GM12891 (cell line): ENCODE results near the gene RECQL.
"Not testable (repeated sequence)": the region's sequence is repeated elsewhere in the genome, so short reads cannot be mapped to it uniquely, and the experiment has no call there.

ENCODE experiments used
- DNase-seq: peaks from one replicate; pipeline ENCODE4 v3.0.0; 2011; ENCODE audit warnings: low spot score; ENCODE audit not compliant: insufficient read length
- FAIRE-seq: peaks from 2 replicates; lab custom pipeline; 2011; peaks lifted over from hg19 to GRCh38; lab: Jason Lieb, UNC
- PAX5 ChIP-seq: IDR thresholded peaks from 2 replicates; pipeline ENCODE4 v1.6.1; 2011; ENCODE audit warnings: low read length, moderate library complexity, mild to moderate bottlenecking; ENCODE audit not compliant: insufficient read depth, severe bottlenecking
- POLR2A ChIP-seq: IDR thresholded peaks from 2 replicates; pipeline ENCODE4 v1.6.1; 2011; ENCODE audit warnings: low read depth, low read length, control low read depth
- POLR2AphosphoS5 ChIP-seq: IDR thresholded peaks from 2 replicates; pipeline ENCODE4 v1.6.1; 2011; ENCODE audit warnings: low read depth, low read length, control low read depth
- POU2F2 ChIP-seq: IDR thresholded peaks from 2 replicates; pipeline ENCODE4 v1.6.1; 2011; ENCODE audit warnings: low read depth, mild to moderate bottlenecking, control low read depth, low read length, moderate library complexity
- SPI1 ChIP-seq: IDR thresholded peaks from 2 replicates; pipeline ENCODE4 v1.6.1; 2011; ENCODE audit warnings: low read depth, low read length, control low read depth
- TAF1 ChIP-seq: IDR thresholded peaks from 2 replicates; pipeline ENCODE4 v1.6.1; 2011; ENCODE audit warnings: low read depth, low read length, control low read depth

Gene RECQL

DNA sequence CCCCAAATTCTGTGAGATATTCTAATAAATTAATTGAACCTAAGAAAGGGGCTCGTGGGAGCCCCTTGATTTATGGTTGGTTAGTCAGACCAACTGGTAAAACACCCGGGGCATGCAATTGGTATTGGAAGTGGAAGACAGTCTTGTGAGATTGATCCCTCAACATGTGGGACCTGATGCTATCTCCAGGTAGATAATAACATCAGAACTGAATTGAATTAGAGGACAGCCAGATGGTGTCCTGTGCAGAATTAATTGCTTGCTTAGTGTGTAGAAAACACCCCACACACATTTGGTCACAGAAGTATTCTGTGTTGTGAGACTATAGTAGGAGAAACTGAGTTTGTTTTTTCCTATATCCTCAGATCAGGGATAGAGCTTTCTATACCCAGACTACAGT, 42.0 kb downstream of the RECQL start:
- no peak for FAIRE-seq
- TF ChIP-seq PAX5 (no peak), POU2F2 (no peak), POLR2AphosphoS5 (no peak), SPI1 (no peak), TAF1 (no peak), POLR2A (no peak)

DNA sequence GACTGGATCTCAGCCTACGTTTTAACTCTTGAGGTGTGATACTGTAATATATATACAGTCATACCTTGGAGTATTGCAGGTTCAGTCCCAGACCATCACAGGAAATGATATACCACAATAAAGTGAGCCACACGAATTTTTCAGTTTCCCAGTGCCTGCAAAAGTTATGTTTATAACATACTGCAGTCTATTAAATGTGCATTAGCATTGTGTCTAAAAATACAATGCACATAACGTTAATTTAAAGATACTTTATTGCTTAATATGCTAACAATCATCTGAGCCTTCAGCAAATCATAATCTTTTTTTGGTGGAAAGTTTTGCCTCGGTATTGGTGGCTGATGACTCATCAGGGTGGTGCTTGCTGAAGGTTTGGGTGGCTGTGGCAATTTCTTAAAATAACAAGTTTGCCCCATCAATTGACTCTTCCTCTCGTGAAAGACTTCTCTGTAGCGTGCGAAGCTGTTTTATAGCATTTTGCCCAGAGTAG, 45.1 kb downstream of the RECQL start:
- DNase-seq (no peak), FAIRE-seq (no peak)
- TF ChIP-seq POLR2A, result no peak
- TF ChIP-seq SPI1, result no peak
- no peak for TF ChIP-seq PAX5
- no peak for TF ChIP-seq POU2F2
- TF ChIP-seq TAF1, result no peak
- no peak for TF ChIP-seq POLR2AphosphoS5

More for the DNA sequence above, 42.0 kb downstream of the RECQL start:
- no peak for DNase-seq

- DNase-seq (no peak), FAIRE-seq (no peak)
- TF ChIP-seq POU2F2 (no peak), PAX5 (no peak), POLR2A (no peak)
These were observed 48.1 kb downstream of the RECQL start for GRCh38 chr12:21453312-21453852.

GRCh38 chr12:21451529-21451928, 49.9 kb downstream of the RECQL start:
- FAIRE-seq (no peak), DNase-seq (no peak)
- TF ChIP-seq POLR2A, result no peak
- no peak for TF ChIP-seq PAX5
- TF ChIP-seq POU2F2, result no peak

- TF ChIP-seq POLR2AphosphoS5 (no peak), POU2F2 (no peak), PAX5 (no peak)
- DNase-seq, result no peak
- FAIRE-seq, result no peak
These were observed 57.0 kb downstream of the RECQL start for GRCh38 chr12:21444193-21445146.

- FAIRE-seq (no peak), DNase-seq (no peak)
- TF ChIP-seq POU2F2, result no peak
- no peak for TF ChIP-seq POLR2A
- TF ChIP-seq TAF1, result no peak
- TF ChIP-seq PAX5, result no peak
- no peak for TF ChIP-seq POLR2AphosphoS5
- no peak for TF ChIP-seq SPI1
These were observed 62.1 kb downstream of the RECQL start for GRCh38 chr12:21439347-21439746.

GRCh38 chr12:21438643-21439042, 62.8 kb downstream of the RECQL start:
- no peak for DNase-seq
- no peak for TF ChIP-seq POLR2AphosphoS5

DNA sequence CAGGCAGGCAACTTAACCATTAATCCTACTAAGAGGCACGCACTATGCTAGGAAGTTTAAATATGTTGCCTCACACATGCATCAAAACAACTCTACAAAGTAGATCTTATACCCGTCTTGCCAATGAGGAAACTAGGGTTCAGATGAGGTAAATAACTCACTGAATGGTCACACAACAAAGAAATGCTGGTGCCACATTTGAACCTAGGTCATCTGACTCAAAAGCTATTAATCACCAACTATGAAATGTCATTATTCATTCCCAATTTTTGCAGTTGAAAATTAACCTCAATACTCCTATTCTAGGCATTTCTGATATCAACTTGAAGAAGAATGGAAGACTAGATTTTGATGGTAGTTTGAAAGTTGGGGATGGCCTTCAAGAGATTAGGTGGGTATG, 66.7 kb downstream of the RECQL start:
- FAIRE-seq (no peak), DNase-seq (no peak)
- TF ChIP-seq PAX5, result no peak
- no peak for TF ChIP-seq POLR2A
- TF ChIP-seq POLR2AphosphoS5, result no peak
- no peak for TF ChIP-seq POU2F2
- no peak for TF ChIP-seq TAF1

More at GRCh38 chr12:21438643-21439042, 62.8 kb downstream of the RECQL start:
- no peak for FAIRE-seq

- no peak for DNase-seq
- no peak for FAIRE-seq
- TF ChIP-seq POLR2A (no peak), POU2F2 (no peak), POLR2AphosphoS5 (no peak), PAX5 (no peak), TAF1 (no peak)
These were observed 67.9 kb downstream of the RECQL start for GRCh38 chr12:21433525-21433924.

DNA sequence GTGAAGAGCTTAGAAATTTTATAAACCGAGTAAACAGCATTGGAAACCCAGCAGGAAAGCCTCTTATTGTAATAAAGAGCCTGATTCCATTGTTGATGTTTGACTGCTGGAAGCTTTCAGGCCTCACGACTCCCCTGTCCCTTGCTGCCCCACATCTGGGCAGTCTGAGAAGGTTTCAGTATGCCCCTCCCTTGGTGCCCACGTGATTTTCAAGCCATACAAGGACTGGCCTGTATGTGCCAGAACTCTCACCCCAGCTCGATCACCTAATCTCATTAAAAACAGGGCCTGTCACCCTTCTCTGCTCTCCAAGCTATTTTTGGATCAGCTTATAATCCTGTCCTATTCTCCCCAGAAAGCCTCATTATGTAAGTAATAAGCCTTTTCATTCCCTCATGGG, 71.4 kb downstream of the RECQL start:
- FAIRE-seq, result no peak
- no peak for DNase-seq
- TF ChIP-seq SPI1 (no peak), POLR2AphosphoS5 (no peak), TAF1 (no peak)

DNA sequence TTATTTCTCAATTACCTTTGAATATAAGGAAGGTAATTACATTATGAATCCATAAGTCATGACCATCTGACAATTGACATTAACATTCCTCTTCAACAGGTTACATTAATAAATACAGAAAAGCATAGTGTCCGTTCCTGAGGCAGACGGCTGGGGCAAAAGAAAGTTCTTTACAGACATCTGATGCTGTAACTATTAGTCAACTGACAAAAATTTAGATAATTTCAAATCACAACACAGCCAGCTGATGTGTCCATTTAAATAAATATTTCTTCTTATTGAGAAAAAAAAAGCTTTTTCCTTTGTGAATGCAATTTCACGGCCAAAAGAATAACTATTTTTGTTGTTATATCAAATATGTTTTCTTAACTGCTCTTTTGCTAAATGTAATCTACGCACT, 73.2 kb downstream of the RECQL start:
- FAIRE-seq (no peak), DNase-seq (no peak)
- TF ChIP-seq POU2F2 (no peak), TAF1 (no peak), PAX5 (no peak), POLR2AphosphoS5 (no peak), POLR2A (no peak), SPI1 (no peak)

DNA sequence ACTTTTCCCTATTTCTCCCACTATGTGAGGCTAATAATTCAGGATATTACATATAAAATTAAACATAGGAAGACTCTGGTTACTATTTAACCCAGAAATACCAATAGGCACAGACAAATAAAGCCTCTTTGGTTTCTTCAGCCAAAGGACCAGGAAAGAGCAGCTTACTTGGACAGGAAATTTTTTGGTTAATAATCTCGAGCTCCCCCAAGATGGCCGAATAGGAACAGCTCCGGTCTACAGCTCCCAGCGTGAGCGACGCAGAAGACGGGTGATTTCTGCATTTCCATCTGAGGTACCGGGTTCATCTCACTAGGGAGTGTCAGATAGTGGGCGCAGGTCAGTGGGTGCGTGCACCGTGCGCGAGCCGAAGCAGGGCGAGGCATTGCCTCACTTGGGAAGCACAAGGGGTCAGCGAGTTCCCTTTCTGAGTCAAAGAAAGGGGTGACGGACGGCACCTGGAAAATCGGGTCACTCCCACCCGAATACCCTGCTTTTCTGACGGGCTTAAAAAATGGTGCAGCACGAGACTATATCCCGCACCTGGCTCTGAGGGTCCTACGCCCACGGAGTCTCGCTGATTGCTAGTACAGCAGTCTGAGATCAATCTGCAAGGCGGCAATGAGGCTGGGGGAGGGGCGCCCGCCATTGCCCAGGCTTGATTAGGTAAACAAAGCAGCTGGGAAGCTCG, 82.3 kb downstream of the RECQL start:
- FAIRE-seq, result not testable (repeated sequence)

More for the DNA sequence above, 82.3 kb downstream of the RECQL start:
- DNase-seq, result not testable (repeated sequence)
